Esophagus muscularis mucosa (tissue), 3 donors: Measurements from ENCODE around the gene EOGT.

Source experiments
- POLR2AphosphoS5 ChIP-seq, 2 donors: sonication (generic); formaldehyde crosslinking; IDR thresholded peaks; one replicate each; pipeline ENCODE4 v1.6.1; 2017; ENCODE audit warnings: antibody characterized with exemption in 2 of 2
- TF ChIP-seq, protein P1 (sequence below), 3 experiments: fragments of 200-600 bp in 2 of 3; fragments of 450-650 bp in 1 of 3; sonication (generic) in 2 of 3; IDR thresholded peaks; one replicate each; pipeline ENCODE4 v1.5.1; 2017 to 2019; ENCODE audit warnings: antibody characterized with exemption in 3 of 3, mild to moderate bottlenecking in 2 of 3, moderate library complexity in 1 of 3

DNA sequence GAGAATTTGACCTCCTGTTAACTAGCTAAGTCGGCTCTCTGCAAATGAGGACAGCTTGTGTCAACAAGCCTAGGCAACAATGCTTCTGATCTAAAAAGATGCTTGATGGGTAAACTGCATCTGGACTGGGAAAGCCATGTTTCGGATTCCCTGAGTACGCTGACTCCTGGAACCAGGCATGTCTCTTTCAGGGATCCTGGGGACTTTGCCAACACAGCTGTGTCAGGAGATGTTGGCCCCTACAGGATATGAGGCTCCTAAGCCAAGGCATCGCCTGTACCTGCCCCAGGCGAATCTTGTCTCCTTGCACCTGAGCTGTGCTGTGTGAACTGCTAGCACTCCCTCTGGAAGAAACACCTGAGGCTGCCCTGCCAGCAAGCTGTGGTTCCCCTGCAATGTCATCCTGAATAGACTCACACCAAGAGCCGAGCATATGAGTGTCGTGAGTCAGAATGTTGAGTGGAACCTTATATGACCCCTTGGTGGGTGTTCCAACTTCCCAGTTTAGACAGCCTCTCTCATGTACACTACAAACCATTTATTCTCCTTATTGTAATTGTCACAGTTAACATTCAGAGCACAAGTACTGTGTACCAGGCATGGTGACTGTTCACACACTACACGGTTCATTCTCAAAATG, 17.0 kb downstream of the EOGT start:
- no peak for TF ChIP-seq POLR2AphosphoS5 (IDR thresholded peaks at IDR 0.05)
- TF ChIP-seq, protein P1, sequence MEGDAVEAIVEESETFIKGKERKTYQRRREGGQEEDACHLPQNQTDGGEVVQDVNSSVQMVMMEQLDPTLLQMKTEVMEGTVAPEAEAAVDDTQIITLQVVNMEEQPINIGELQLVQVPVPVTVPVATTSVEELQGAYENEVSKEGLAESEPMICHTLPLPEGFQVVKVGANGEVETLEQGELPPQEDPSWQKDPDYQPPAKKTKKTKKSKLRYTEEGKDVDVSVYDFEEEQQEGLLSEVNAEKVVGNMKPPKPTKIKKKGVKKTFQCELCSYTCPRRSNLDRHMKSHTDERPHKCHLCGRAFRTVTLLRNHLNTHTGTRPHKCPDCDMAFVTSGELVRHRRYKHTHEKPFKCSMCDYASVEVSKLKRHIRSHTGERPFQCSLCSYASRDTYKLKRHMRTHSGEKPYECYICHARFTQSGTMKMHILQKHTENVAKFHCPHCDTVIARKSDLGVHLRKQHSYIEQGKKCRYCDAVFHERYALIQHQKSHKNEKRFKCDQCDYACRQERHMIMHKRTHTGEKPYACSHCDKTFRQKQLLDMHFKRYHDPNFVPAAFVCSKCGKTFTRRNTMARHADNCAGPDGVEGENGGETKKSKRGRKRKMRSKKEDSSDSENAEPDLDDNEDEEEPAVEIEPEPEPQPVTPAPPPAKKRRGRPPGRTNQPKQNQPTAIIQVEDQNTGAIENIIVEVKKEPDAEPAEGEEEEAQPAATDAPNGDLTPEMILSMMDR (IDR thresholded peaks at IDR 0.05): no peak
